K562 (cell line): ENCODE measurements around the gene DCP2. TPM values are rescaled to one million over a fixed set of nuclear protein-coding genes. Genes with fewer than 3 reads are reported as not detected.
A peak's percentile ranks its signal among the peaks of the same experiment; 100 is the strongest.

Experiments used
- ATAC-seq: fragments of 200-7000 bp; cut with Tn5 transposase; 3 replicates; pipeline ENCODE4 v1.9.1; 2020; ENCODE audit warnings: moderate library complexity
- BruUV-seq: library from RNA; stranded (reverse); fragments of 400-500 nt; replicated peaks from 2 replicates; lab custom pipeline; 2021; lab: Mats Ljungman, UMichigan
- CTCF ChIA-PET: fragments of 300-600 bp; formaldehyde crosslinking; extraction: SDS; loops from one replicate; lab custom pipeline; 2021; ENCODE audit warnings: low intra/inter-chr PET ratio; lab: Yijun Ruan, JAX
- POLR2A ChIA-PET: fragments of 300-600, 350-650 bp; sonication (Branson Sonifier 250); formaldehyde crosslinking; extraction: SDS; loops from one replicate; lab custom pipeline; 2021; ENCODE audit warnings: antibody characterized with exemption, inconsistent platforms; lab: Yijun Ruan, JAX
- DNase-seq, 4 experiments: peaks; one replicate each; pipeline versions ENCODE4 v3.0.0 to v3.0.0-alpha.2; 2011 to 2018; ENCODE audit warnings: low spot score in 3 of 4, mixed read lengths in 3 of 4; ENCODE audit errors: extremely low read depth in 1 of 4
- FAIRE-seq: peaks from 2 replicates; lab custom pipeline; 2011; peaks lifted over from hg19 to GRCh38; lab: Jason Lieb, UNC
- H2AFZ ChIP-seq: 2 replicates; pipeline ENCODE4 v1.6.0; 2011; ENCODE audit warnings: low read depth, low read length, control low read depth, inconsistent platforms
- H3K27ac ChIP-seq: fragments of 200-600 bp; 3 replicates; pipeline ENCODE4 v1.8.0; 2011; ENCODE audit warnings: low read depth, mild to moderate bottlenecking, control low read depth, inconsistent platforms, low read length, moderate library complexity, mixed read lengths; ENCODE audit errors: extremely low read depth
- H3K27me3 ChIP-seq, 2 experiments: fragments of 300-600 bp in 1 of 2; 2 replicates in 1 of 2; 3 replicates in 1 of 2; pipeline versions ENCODE4 v1.6.0 to v1.8.0; 2011; ENCODE audit warnings: inconsistent platforms in 2 of 2, low read length in 2 of 2, mild to moderate bottlenecking in 1 of 2, mixed read lengths in 1 of 2, moderate library complexity in 1 of 2; ENCODE audit not compliant: control insufficient read depth in 2 of 2, insufficient read depth in 2 of 2
- H3K36me3 ChIP-seq: fragments of 300-600 bp; 3 replicates; pipeline ENCODE4 v1.8.0; 2011; ENCODE audit warnings: mild to moderate bottlenecking, low read length, inconsistent platforms; ENCODE audit not compliant: control insufficient read depth, insufficient read depth
- H3K4me1 ChIP-seq, 2 experiments: fragments of 200-600 bp in 1 of 2; replicated peaks in 1 of 2; 2 replicates in 1 of 2; 3 replicates in 1 of 2; pipeline versions ENCODE4 v1.5.1 to v1.8.0; 2011; ENCODE audit warnings: inconsistent platforms in 2 of 2, low read length in 2 of 2, mild to moderate bottlenecking in 1 of 2, mixed read lengths in 1 of 2, moderate library complexity in 1 of 2; ENCODE audit not compliant: control insufficient read depth in 2 of 2, insufficient read depth in 2 of 2
- H3K4me2 ChIP-seq: 2 replicates; pipeline ENCODE4 v1.6.1; 2011; ENCODE audit warnings: low read length, control low read depth, inconsistent platforms, mixed read lengths; ENCODE audit not compliant: insufficient read depth
- H3K4me3 ChIP-seq: fragments of 200-600 bp; sonication (generic), shearing (Covaris generic); 2 replicates; pipeline ENCODE4 v1.5.1; 2016; ENCODE audit warnings: control low read depth, inconsistent platforms
- H3K79me2 ChIP-seq: fragments of 200-600 bp; 3 replicates; pipeline ENCODE4 v1.8.0; 2011; ENCODE audit warnings: low read length, inconsistent platforms; ENCODE audit not compliant: control insufficient read depth, insufficient read depth
- H3K9ac ChIP-seq, 2 experiments: 2 replicates each; pipeline versions ENCODE4 v1.6.0 to v1.6.1; 2011; ENCODE audit warnings: low read depth in 2 of 2, low read length in 2 of 2, control low read depth in 1 of 2, inconsistent platforms in 1 of 2, mild to moderate bottlenecking in 1 of 2, mixed read lengths in 1 of 2; ENCODE audit not compliant: insufficient read depth in 1 of 2
- H3K9me1 ChIP-seq: one replicate; pipeline ENCODE4 v1.6.0; 2011; ENCODE audit warnings: inconsistent platforms, mild to moderate bottlenecking, low read length, moderate library complexity; ENCODE audit not compliant: control insufficient read depth, insufficient read depth
- H3K9me3 ChIP-seq: replicated peaks from 2 replicates; pipeline ENCODE4 v1.5.1; 2011; ENCODE audit warnings: low read depth, low read length, inconsistent platforms; ENCODE audit not compliant: control insufficient read depth, insufficient read depth
- H4K20me1 ChIP-seq: replicated peaks from 2 replicates; pipeline ENCODE4 v1.6.1; 2011; ENCODE audit warnings: low read length, inconsistent platforms, mixed read lengths; ENCODE audit not compliant: control insufficient read depth, insufficient read depth
- BRCA1 ChIP-seq, 2 experiments: fragments of 450-650 bp in 1 of 2; sonication (generic) in 1 of 2; formaldehyde crosslinking in 1 of 2; IDR thresholded peaks; 2 replicates each; pipeline versions ENCODE4 v1.5.0 to v1.6.1; 2017 to 2020; ENCODE audit warnings: mild to moderate bottlenecking in 1 of 2, missing genetic modification reagents in 1 of 2
- ETV1 ChIP-seq: fragments of 450-650 bp; conservative IDR thresholded peaks from 2 replicates; pipeline ENCODE4 v1.6.1; 2016; ENCODE audit warnings: missing genetic modification characterization, control low read depth, low read depth, missing compliant biosample characterization
- GABPA ChIP-seq: fragments of 200-800 bp; sonication (Bioruptor generic); conservative IDR thresholded peaks from 2 replicates; pipeline ENCODE4 v1.6.1; 2016; ENCODE audit warnings: low read depth, missing genetic modification characterization, missing compliant biosample characterization
- NELFE ChIP-seq: IDR thresholded peaks from 2 replicates; pipeline ENCODE4 v1.6.1; 2011; ENCODE audit warnings: mild to moderate bottlenecking; ENCODE audit not compliant: insufficient read depth, insufficient read length
- PHF8 ChIP-seq: fragments of 200-600 bp; sonication (generic); IDR thresholded peaks from 2 replicates; pipeline ENCODE4 v1.6.1; 2012; ENCODE audit warnings: mixed run types, mild to moderate bottlenecking, inconsistent platforms, low read length, moderate library complexity, borderline replicate concordance
- RAD21 ChIP-seq, 2 experiments: fragments of 250-450 bp in 1 of 2; fragments of 450-650 bp in 1 of 2; sonication (Bioruptor Pico) in 1 of 2; formaldehyde crosslinking in 1 of 2; IDR thresholded peaks in 1 of 2; conservative IDR thresholded peaks in 1 of 2; 2 replicates each; pipeline versions ENCODE4 v1.4.0 to v1.8.0; 2020 to 2022; ENCODE audit warnings: mild to moderate bottlenecking in 2 of 2, moderate library complexity in 1 of 2
- SIRT6 ChIP-seq: IDR thresholded peaks from one replicate; pipeline ENCODE4 v1.6.1; 2012; ENCODE audit warnings: low read depth, mild to moderate bottlenecking, control low read depth, inconsistent platforms, low read length, moderate library complexity
- WGBS: fragments of 100-300 bp; shearing (Covaris generic); methylation state at CpG from one replicate; pipeline ENCODE4 v1.1.6; 2016; ENCODE audit warnings: low coverage, mixed read lengths; ENCODE audit not compliant: insufficient coverage; ENCODE audit errors: missing lambda C conversion rate; 5-methylcytosine and 5-hydroxymethylcytosine counted together
- in situ Hi-C: fragments of 300-500 bp; cut with MboI; formaldehyde crosslinking; loops from 4 replicates; pipeline ENCODE4 v1.15.0; 2018; ENCODE audit warnings: inconsistent platforms, mixed read lengths
- intact Hi-C: fragments of 100-400 bp; cut with micrococcal nuclease; formaldehyde crosslinking; loops from 2 replicates; pipeline ENCODE4 v1.14.2; 2022
- polyA plus RNA-seq, 8 experiments: library from polyadenylated mRNA; depleted of rRNA in 4 of 8; stranded (reverse) in 5 of 8; unstranded in 3 of 8; fragments of >200 nt; fragmentation: Nextera tagmentation in 2 of 8; fragmentation: Illumina TruSeq in 1 of 8; extraction: Ambion mirVana in 2 of 8; extraction: Trizol in 1 of 8; gene quantifications; 2 replicates each; pipeline versions ENCODE4 v1.2.1 to v1.2.3, GENCODE V29; 2011 to 2014; ENCODE audit warnings: inconsistent platforms in 1 of 8, missing spikeins in 1 of 8
- total RNA-seq, 7 experiments: library from RNA; depleted of rRNA in 6 of 7; stranded (reverse); fragments of >200 nt in 6 of 7; fragmentation: Illumina TruSeq in 2 of 7; extraction: Trizol in 2 of 7; gene quantifications; 2 replicates each; pipeline versions ENCODE4 v1.2.1 to v1.2.3, GENCODE V29; 2011 to 2021; ENCODE audit warnings: low replicate concordance in 1 of 7

DCP2 gene
- total and polyA plus RNA-seq, 9 of the 15 experiments (the other 6 are each of a cell fraction or from before 2014, with no cell fraction given): 25.9 to 109 (median 46.7) TPM

DNA sequence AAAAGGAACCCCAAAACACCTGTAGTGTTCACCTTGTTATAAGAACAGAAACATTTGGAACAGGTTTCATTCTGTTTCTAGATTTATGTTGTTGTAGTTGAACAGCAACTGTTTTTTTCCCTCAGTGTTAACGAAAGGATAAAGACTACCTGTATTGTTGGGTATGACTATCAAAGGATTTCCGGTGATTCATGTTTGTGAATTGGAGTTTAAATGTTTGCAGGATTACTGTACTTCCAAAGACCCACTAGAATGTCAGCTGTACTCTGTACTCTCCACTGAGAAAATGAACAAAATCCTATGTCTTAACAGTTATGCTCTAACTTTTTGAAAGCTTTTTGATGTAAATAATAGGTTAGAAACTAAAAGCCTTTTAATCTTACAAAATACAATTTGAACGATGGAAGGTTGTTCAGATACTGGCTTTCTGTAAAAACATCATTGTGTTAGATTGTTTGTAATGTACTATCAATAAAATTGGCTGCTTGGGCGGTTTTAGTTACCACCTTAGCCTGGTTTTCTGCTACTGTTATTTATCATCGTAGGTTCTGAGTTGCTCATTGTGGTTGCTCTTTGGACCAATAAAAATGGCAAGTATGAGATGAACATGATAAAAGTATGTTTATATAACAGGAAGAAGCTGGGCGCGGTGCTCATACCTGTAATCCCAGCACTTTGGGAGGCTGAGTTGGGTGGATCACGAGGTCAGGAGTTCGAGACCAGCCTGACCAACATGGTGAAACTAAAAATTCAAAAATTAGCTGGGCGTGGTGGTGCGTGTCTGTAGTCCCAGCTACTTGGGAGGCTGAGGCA is 44.1 kb downstream of the DCP2 start:
- H3K27ac ChIP-seq: no peak overlapping the region

DNA sequence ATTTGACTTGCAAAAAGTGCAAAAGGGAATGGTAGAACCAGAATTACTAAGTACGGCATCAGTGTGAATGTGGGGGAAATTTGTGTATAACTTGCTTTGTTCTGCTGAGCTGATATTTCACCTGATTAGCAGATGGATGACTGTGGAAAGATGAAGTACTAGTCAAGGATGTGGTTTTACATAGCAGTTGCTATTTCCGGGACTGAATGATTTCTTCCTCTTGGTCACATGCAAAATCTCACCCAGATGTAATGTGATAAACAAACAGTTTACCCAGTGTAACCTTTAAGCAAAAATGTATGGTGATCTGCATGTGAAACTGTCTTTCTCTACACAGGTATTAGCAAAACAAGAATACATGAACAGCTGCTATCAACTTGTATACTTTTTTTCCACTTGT is 46.1 kb downstream of the DCP2 start:
- ChIA-PET POLR2A (interaction anchor here (1.6 kb wide), 1 partner anchor 9 kb away, joined by 4 read pairs; no protein-coding TSS in a partner anchor), CTCF (no interaction called here)
- intact Hi-C loops (no loop called here), in situ Hi-C loops (no loop called here)
- no peak overlapping the region for H3K4me3 ChIP-seq
- no peak for ATAC-seq
- H3K27ac ChIP-seq: no peak overlapping the region
- H3K36me3 ChIP-seq: peaks cover 75% of the 10 kb centered on the region
- FAIRE-seq: no peak
- BruUV-seq: no TSS peak
- H3K9me3 ChIP-seq: no peaks in the 10 kb centered on the region
- WGBS: 69% methylated on average over 2 of the region's 2 CpGs
- no peak overlapping the region for H3K9ac ChIP-seq
- no peaks in the 10 kb centered on the region for H4K20me1 ChIP-seq
- no peaks in the 10 kb centered on the region for H3K4me1 ChIP-seq
- H3K4me2 ChIP-seq: no peak overlapping the region
- no peak for DNase-seq
- TF ChIP-seq GABPA (peak; percentile 39; the same call in 1 of the 2 replicates), BRCA1 (IDR thresholded peaks at IDR 0.05) (no peak), BRCA1 (CRISPR knock-in tag; IDR thresholded peaks at IDR 0.05) (no peak), ETV1 (tag) (0 out of 2 replicates have a peak, but pooled peaks have one; percentile 43)
- no peaks in the 10 kb centered on the region for H3K27me3 ChIP-seq
- no peaks in the 10 kb centered on the region for H3K9me1 ChIP-seq
- H3K79me2 ChIP-seq: no peaks in the 10 kb centered on the region
- no peak overlapping the region for H2AFZ ChIP-seq

More for the DNA sequence above, 44.1 kb downstream of the DCP2 start:
- Histone ChIP-seq H3K9me3 (no peaks in the 10 kb centered on the region), H3K9ac (no peak overlapping the region), H4K20me1 (no peaks in the 10 kb centered on the region), H2AFZ (no peak overlapping the region), H3K4me3 (no peak overlapping the region), H3K27me3 (no peaks in the 10 kb centered on the region), H3K36me3 (peaks cover 77% of the 10 kb centered on the region), H3K9me1 (no peaks in the 10 kb centered on the region), H3K4me2 (no peak overlapping the region), H3K4me1 (no peaks in the 10 kb centered on the region), H3K79me2 (no peaks in the 10 kb centered on the region)
- BruUV-seq: no TSS peak
- in situ Hi-C loops: no loop called here
- ATAC-seq (no peak), DNase-seq (no peak), FAIRE-seq (no peak)
- WGBS: 84% methylated on average over 11 of the region's 11 CpGs
- no peak for TF ChIP-seq PHF8
- TF ChIP-seq NELFE: no peak
- no peak for TF ChIP-seq SIRT6
- no peak for TF ChIP-seq RAD21 (CRISPR knock-in tag; conservative IDR thresholded peaks at IDR 0.05 in 1 of 2, IDR thresholded peaks at IDR 0.05 in 1 of 2)
- intact Hi-C loops: no loop called here
- POLR2A ChIA-PET: interaction anchor here (1.3 kb wide), 1 partner anchor 10 kb away, joined by 4 read pairs; no protein-coding TSS in a partner anchor
- CTCF ChIA-PET: no interaction called here
